SKM-1 (cell line): Measurements from ENCODE around the gene PRPF8.
"Not testable (repeated sequence)": the region's sequence is repeated elsewhere in the genome, so short reads cannot be mapped to it uniquely, and the experiment has no call there.

Experiments used
- DNase-seq: peaks from one replicate; lab custom pipeline; 2025; ENCODE audit not compliant: unreplicated experiment; lab: John Stamatoyannopoulos, UW

Gene PRPF8

GRCh38 chr17:1695365-1695764, 10.7 kb upstream of the PRPF8 start:
- no peak for DNase-seq

- no peak for DNase-seq
Measured at GRCh38 chr17:1693339-1693738, 8.7 kb upstream of the PRPF8 start.

- DNase-seq = no peak
Measured at GRCh38 chr17:1690544-1691221, 6.0 kb upstream of the PRPF8 start.

- DNase-seq = not testable (repeated sequence)
Measured at GRCh38 chr17:1688405-1688804, 3.7 kb upstream of the PRPF8 start.

GRCh38 chr17:1686086-1686485, 1.4 kb upstream of the PRPF8 start:
- no peak for DNase-seq

GRCh38 chr17:1683459-1683858, 1.2 kb downstream of the PRPF8 start:
- DNase-seq = no peak

GRCh38 chr17:1676401-1676800, 8.3 kb downstream of the PRPF8 start:
- DNase-seq = no peak

GRCh38 chr17:1673041-1673785, 11.5 kb downstream of the PRPF8 start:
- DNase-seq = no peak

- not testable (repeated sequence) for DNase-seq
Measured at GRCh38 chr17:1663934-1664333, 20.7 kb downstream of the PRPF8 start.

- no peak for DNase-seq
Measured at GRCh38 chr17:1661045-1661444, 23.6 kb downstream of the PRPF8 start.

GRCh38 chr17:1658100-1658499, 26.6 kb downstream of the PRPF8 start:
- no peak for DNase-seq

- DNase-seq = no peak
Measured at GRCh38 chr17:1653735-1654134, 30.9 kb downstream of the PRPF8 start.

GRCh38 chr17:1652794-1653193, 31.9 kb downstream of the PRPF8 start:
- not testable (repeated sequence) for DNase-seq

- DNase-seq = no peak
Measured at GRCh38 chr17:1651559-1651844, 33.2 kb downstream of the PRPF8 start.

- DNase-seq = no peak
Measured at GRCh38 chr17:1650731-1651558, 33.7 kb downstream of the PRPF8 start.

- DNase-seq = no peak
Measured at GRCh38 chr17:1649844-1650501, 34.7 kb downstream of the PRPF8 start, which contains the start of gene RILP. RILP (minus strand) TSS chr17:1649866; CDS start chr17:1649804, 62 bp downstream.

- no peak for DNase-seq
Measured at GRCh38 chr17:1648963-1649843, 35.5 kb downstream of the PRPF8 start.

GRCh38 chr17:1648173-1648962, 36.3 kb downstream of the PRPF8 start:
- DNase-seq = peak; percentile 38

GRCh38 chr17:1647802-1648171, 36.9 kb downstream of the PRPF8 start:
- DNase-seq = no peak
